ENCODE measurements around the gene SUMO3. TPM values are rescaled to one million over a fixed set of nuclear protein-coding genes. Genes with fewer than 3 reads are reported as not detected.
A peak's percentile ranks its signal among the peaks of the same experiment; 100 is the strongest.

SUMO3 gene
- total RNA-seq, 1 experiment from 2014 or later = 82.9 TPM

- no peaks in the 10 kb centered on the region for H3K79me1 ChIP-seq (ENCODE audit: insufficient read depth, low read depth, low read length, poor library complexity, severe bottlenecking)
- H2AK5ac ChIP-seq (ENCODE audit: insufficient read length, low read length) = no peak overlapping the region
- Mint-ChIP-seq H3K27ac (no peak overlapping the region), H3K27me3 (ENCODE audit: low read depth) (peaks cover 14% of the 10 kb centered on the region), H3K4me1 (peaks cover 18 to 27% of the 10 kb centered on the region in 2 experiments), H3K36me3 (ENCODE audit: insufficient read depth in 1 of 3, low read depth in 3 of 3) (peaks cover 3 to 15% (median 12%) of the 10 kb centered on the region in 3 experiments; a peak in 5 of 7 replicates), H3K4me3 (no peak overlapping the region), H3K9me3 (peaks cover 0 to 9% of the 10 kb centered on the region in 2 experiments; a peak in 4 of 5 replicates)
- H3K4ac ChIP-seq (ENCODE audit: low read depth, low read length) = no peak overlapping the region
- H3K4me2 ChIP-seq (ENCODE audit: insufficient read depth, insufficient read length, low read length) = no peak overlapping the region
- no peak overlapping the region for H4K91ac ChIP-seq (ENCODE audit: insufficient read length, low read depth, low read length)
- H3K23me2 ChIP-seq (ENCODE audit: insufficient read length, low read depth, low read length, poor library complexity, severe bottlenecking) = no peaks in the 10 kb centered on the region
- peaks cover 1% of the 10 kb centered on the region; the same call in 1 of the 2 replicates for H3K4me1 ChIP-seq (ENCODE audit: insufficient read depth, low read length)
- H2BK15ac ChIP-seq (ENCODE audit: low read depth, low read length) = no peak overlapping the region
- H3K9me3 ChIP-seq (ENCODE audit: control insufficient read depth, low read depth, low read length) = no peaks in the 10 kb centered on the region
- H3K79me2 ChIP-seq (ENCODE audit: insufficient read depth, low read length) = no peaks in the 10 kb centered on the region
- H2BK120ac ChIP-seq (ENCODE audit: low read depth, low read length, poor library complexity, severe bottlenecking) = no peak overlapping the region
- no peak overlapping the region for H2BK5ac ChIP-seq (ENCODE audit: insufficient read length, low read length)
- no peak overlapping the region for H3K9ac ChIP-seq (ENCODE audit: extremely low read depth, insufficient read length, low read length)
- TF ChIP-seq, protein P1, sequence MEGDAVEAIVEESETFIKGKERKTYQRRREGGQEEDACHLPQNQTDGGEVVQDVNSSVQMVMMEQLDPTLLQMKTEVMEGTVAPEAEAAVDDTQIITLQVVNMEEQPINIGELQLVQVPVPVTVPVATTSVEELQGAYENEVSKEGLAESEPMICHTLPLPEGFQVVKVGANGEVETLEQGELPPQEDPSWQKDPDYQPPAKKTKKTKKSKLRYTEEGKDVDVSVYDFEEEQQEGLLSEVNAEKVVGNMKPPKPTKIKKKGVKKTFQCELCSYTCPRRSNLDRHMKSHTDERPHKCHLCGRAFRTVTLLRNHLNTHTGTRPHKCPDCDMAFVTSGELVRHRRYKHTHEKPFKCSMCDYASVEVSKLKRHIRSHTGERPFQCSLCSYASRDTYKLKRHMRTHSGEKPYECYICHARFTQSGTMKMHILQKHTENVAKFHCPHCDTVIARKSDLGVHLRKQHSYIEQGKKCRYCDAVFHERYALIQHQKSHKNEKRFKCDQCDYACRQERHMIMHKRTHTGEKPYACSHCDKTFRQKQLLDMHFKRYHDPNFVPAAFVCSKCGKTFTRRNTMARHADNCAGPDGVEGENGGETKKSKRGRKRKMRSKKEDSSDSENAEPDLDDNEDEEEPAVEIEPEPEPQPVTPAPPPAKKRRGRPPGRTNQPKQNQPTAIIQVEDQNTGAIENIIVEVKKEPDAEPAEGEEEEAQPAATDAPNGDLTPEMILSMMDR (conservative IDR thresholded peaks at IDR 0.05) = no peak
- H3K23ac ChIP-seq (ENCODE audit: insufficient read length, low read depth, low read length) = no peak overlapping the region
- no peak overlapping the region for H3K27ac ChIP-seq (ENCODE audit: insufficient read length, low read depth, low read length)
- no peak overlapping the region for H3T11ph ChIP-seq (ENCODE audit: low read length)
- no peak overlapping the region for H4K8ac ChIP-seq (replicated peaks; ENCODE audit: insufficient read length, low read depth, low read length)
- H3K56ac ChIP-seq (ENCODE audit: insufficient read length, low read depth, low read length) = no peak overlapping the region
- H3K27me3 ChIP-seq (ENCODE audit: insufficient read depth, low read length) = no peaks in the 10 kb centered on the region
- H2AFZ ChIP-seq (ENCODE audit: low read length) = no peak overlapping the region
- H2BK20ac ChIP-seq (ENCODE audit: low read depth, low read length, poor library complexity, severe bottlenecking) = no peak overlapping the region
- no peak overlapping the region for H3K18ac ChIP-seq (ENCODE audit: insufficient read length, low read depth, low read length)
- no peak overlapping the region for H4K5ac ChIP-seq (ENCODE audit: insufficient read length, low read depth, low read length)
- WGBS (ENCODE audit: extremely low coverage, insufficient read length, low lambda C conversion rate) = no CpG with 5 or more reads among the region's 6 CpGs
- no peaks in the 10 kb centered on the region for H4K20me1 ChIP-seq (ENCODE audit: control insufficient read depth, insufficient read depth, insufficient read length)
- DNase-seq = peak; percentile 15
- H3K14ac ChIP-seq (ENCODE audit: insufficient read depth, low read length) = no peak overlapping the region
- H2BK12ac ChIP-seq (ENCODE audit: insufficient read length, low read depth, low read length) = no peak overlapping the region
Measured at GRCh38 chr21:44757731-44758130, 60.1 kb downstream of the SUMO3 start.
